Endothelial cell of umbilical vein (primary cell): ENCODE data around the gene DOCK1. TPM values are rescaled to one million over a fixed set of nuclear protein-coding genes. Genes with fewer than 3 reads are reported as not detected.

Source experiments
- BruUV-seq: library from RNA; stranded (reverse); fragments of 400-500 nt; replicated peaks from 2 replicates; lab custom pipeline; 2021; lab: Mats Ljungman, UMichigan
- CTCF ChIA-PET: fragments of 300-600, 350-600 bp; sonication (Branson Sonifier 250); formaldehyde crosslinking; loops from one replicate; lab custom pipeline; 2021; ENCODE audit warnings: antibody characterized with exemption, inconsistent platforms; lab: Charles Lee
- POLR2A ChIA-PET: fragments of 300-600, 350-600 bp; sonication (Branson Sonifier 250); formaldehyde crosslinking; loops from one replicate; lab custom pipeline; 2021; ENCODE audit warnings: antibody characterized with exemption, inconsistent platforms; lab: Charles Lee
- DNase-seq: peaks from one replicate; pipeline ENCODE4 v3.0.0-alpha.2; 2011; ENCODE audit warnings: low read depth, low spot score
- FAIRE-seq: peaks from 2 replicates; lab custom pipeline; 2011; peaks lifted over from hg19 to GRCh38; lab: Jason Lieb, UNC
- H2AFZ ChIP-seq: 2 replicates; pipeline ENCODE4 v1.6.0; 2012; ENCODE audit warnings: low read depth, low read length, control low read depth, inconsistent platforms
- H3K27ac ChIP-seq: 2 replicates; pipeline ENCODE4 v1.5.1; 2011; ENCODE audit warnings: low read depth, mild to moderate bottlenecking, control low read depth, low read length, moderate library complexity; ENCODE audit not compliant: insufficient read depth
- H3K27me3 ChIP-seq, 2 experiments: 2 replicates each; pipeline versions ENCODE4 v1.6.0 to v1.6.1; 2011; ENCODE audit warnings: low read length in 2 of 2, mixed read lengths in 1 of 2; ENCODE audit not compliant: control insufficient read depth in 2 of 2, insufficient read depth in 2 of 2
- H3K36me3 ChIP-seq, 2 experiments: 2 replicates in 1 of 2; 3 replicates in 1 of 2; pipeline ENCODE4 v1.5.1; 2011; ENCODE audit warnings: low read length in 2 of 2, mild to moderate bottlenecking in 1 of 2, moderate library complexity in 1 of 2; ENCODE audit not compliant: control insufficient read depth in 2 of 2, insufficient read depth in 2 of 2; ENCODE audit errors: extremely low read depth in 1 of 2
- H3K4me1 ChIP-seq: 3 replicates; pipeline ENCODE4 v1.5.1; 2011; ENCODE audit warnings: mild to moderate bottlenecking, low read length; ENCODE audit not compliant: control insufficient read depth, insufficient read depth; ENCODE audit errors: extremely low read depth
- H3K4me2 ChIP-seq: 2 replicates; pipeline ENCODE4 v1.6.1; 2011; ENCODE audit warnings: low read length, control low read depth, mixed read lengths; ENCODE audit not compliant: insufficient read depth
- H3K4me3 ChIP-seq, 3 experiments: fragments of 200-600 bp in 1 of 3; sonication (generic), shearing (Covaris generic) in 1 of 3; replicated peaks in 1 of 3; 2 replicates each; pipeline ENCODE4 v1.5.1; 2011 to 2016; ENCODE audit warnings: control low read depth in 3 of 3, low read length in 3 of 3, mild to moderate bottlenecking in 2 of 3, inconsistent platforms in 1 of 3, low read depth in 1 of 3, moderate library complexity in 1 of 3; ENCODE audit not compliant: insufficient read depth in 1 of 3
- H3K79me2 ChIP-seq: 2 replicates; pipeline ENCODE4 v1.6.0; 2012; ENCODE audit warnings: low read length, inconsistent platforms; ENCODE audit not compliant: control insufficient read depth, insufficient read depth
- H3K9ac ChIP-seq: replicated peaks from 2 replicates; pipeline ENCODE3; 2011; ENCODE audit warnings: low read length, control low read depth; ENCODE audit not compliant: insufficient read depth; ENCODE audit errors: extremely low read depth
- H3K9me1 ChIP-seq: replicated peaks from 3 replicates; pipeline ENCODE4 v1.6.0; 2011; ENCODE audit warnings: mild to moderate bottlenecking, low read length; ENCODE audit not compliant: control insufficient read depth, insufficient read depth; ENCODE audit errors: extremely low read depth
- H3K9me3 ChIP-seq: replicated peaks from 2 replicates; pipeline ENCODE4 v1.5.1; 2012; ENCODE audit warnings: low read length, inconsistent platforms; ENCODE audit not compliant: control insufficient read depth, insufficient read depth
- H4K20me1 ChIP-seq: replicated peaks from 2 replicates; pipeline ENCODE3; 2011; ENCODE audit warnings: mild to moderate bottlenecking, low read length; ENCODE audit not compliant: control insufficient read depth, insufficient read depth; ENCODE audit errors: extremely low read depth
- CTCF ChIP-seq, 2 donors: IDR thresholded peaks; 1 replicate in 1 of 2; 2 replicates in 1 of 2; pipeline ENCODE4 v1.5.1; 2011; ENCODE audit warnings: low read length in 2 of 2, mild to moderate bottlenecking in 2 of 2, moderate library complexity in 2 of 2, control low read depth in 1 of 2, inconsistent platforms in 1 of 2, low read depth in 1 of 2; ENCODE audit not compliant: insufficient read depth in 1 of 2; ENCODE audit errors: extremely low read depth in 1 of 2
- EZH2 ChIP-seq: IDR thresholded peaks from 2 replicates; pipeline ENCODE4 v1.6.1; 2012; ENCODE audit warnings: borderline replicate concordance, low read depth, mild to moderate bottlenecking, moderate library complexity, low read length, inconsistent platforms; ENCODE audit not compliant: severe bottlenecking
- FOS ChIP-seq: IDR thresholded peaks from 2 replicates; pipeline ENCODE4 v1.6.1; 2011; ENCODE audit warnings: mild to moderate bottlenecking, low read length, moderate library complexity, borderline replicate concordance; ENCODE audit not compliant: insufficient read depth
- GATA2 ChIP-seq: IDR thresholded peaks from 2 replicates; pipeline ENCODE4 v1.7.0; 2011; ENCODE audit warnings: low read depth, mild to moderate bottlenecking, moderate library complexity, mixed read lengths, low read length; ENCODE audit not compliant: insufficient read length, insufficient read depth
- JUN ChIP-seq: IDR thresholded peaks from 2 replicates; pipeline ENCODE4 v1.6.1; 2011; ENCODE audit warnings: borderline replicate concordance, low read depth; ENCODE audit not compliant: insufficient read length, insufficient read depth
- MYC ChIP-seq: IDR thresholded peaks from one replicate; pipeline ENCODE4 v1.6.1; 2011; ENCODE audit warnings: mild to moderate bottlenecking, low read depth, low read length
- POLR2A ChIP-seq: IDR thresholded peaks from 2 replicates; pipeline ENCODE4 v1.6.1; 2012; ENCODE audit warnings: low read depth, mild to moderate bottlenecking, control low read depth, low read length
- POLR2AphosphoS5 ChIP-seq: IDR thresholded peaks from 2 replicates; pipeline ENCODE4 v1.6.1; 2012; ENCODE audit warnings: low read depth, mild to moderate bottlenecking, control low read depth, low read length, moderate library complexity; ENCODE audit not compliant: insufficient read depth
- dilution Hi-C: fragments of 300-500 bp; cut with MboI; formaldehyde crosslinking; loops from one replicate; pipeline ENCODE4 v1.15.0; 2019; ENCODE audit warnings: low sequenced_read_pairs; ENCODE audit not compliant: extremely low pct_ligation_motif_present
- intact Hi-C: fragments of 100-400 bp; cut with micrococcal nuclease; formaldehyde crosslinking; loops from one replicate; pipeline ENCODE4 v1.10.0; 2022
- polyA plus RNA-seq, 4 experiments: library from polyadenylated mRNA; depleted of rRNA in 3 of 4; stranded (reverse) in 3 of 4; unstranded in 1 of 4; fragments of >200 nt; gene quantifications; 2 replicates each; pipeline versions ENCODE4 v1.2.1 to v1.2.3, GENCODE V29; 2011 to 2012; ENCODE audit warnings: missing spikeins in 1 of 4
- total RNA-seq: library from RNA; stranded (reverse); gene quantifications from 2 replicates; pipeline ENCODE4 v1.2.3, GENCODE V29; 2021
- TF ChIP-seq, protein P1 (sequence below): IDR thresholded peaks from 2 replicates; pipeline ENCODE4 v1.6.1; 2011; ENCODE audit not compliant: insufficient read depth, insufficient read length

Gene DOCK1
- total and polyA plus RNA-seq, 2 donors (not counting 3 experiments of a cell fraction or from before 2014, with no cell fraction given) = 22.5 to 83.1 TPM

DNA sequence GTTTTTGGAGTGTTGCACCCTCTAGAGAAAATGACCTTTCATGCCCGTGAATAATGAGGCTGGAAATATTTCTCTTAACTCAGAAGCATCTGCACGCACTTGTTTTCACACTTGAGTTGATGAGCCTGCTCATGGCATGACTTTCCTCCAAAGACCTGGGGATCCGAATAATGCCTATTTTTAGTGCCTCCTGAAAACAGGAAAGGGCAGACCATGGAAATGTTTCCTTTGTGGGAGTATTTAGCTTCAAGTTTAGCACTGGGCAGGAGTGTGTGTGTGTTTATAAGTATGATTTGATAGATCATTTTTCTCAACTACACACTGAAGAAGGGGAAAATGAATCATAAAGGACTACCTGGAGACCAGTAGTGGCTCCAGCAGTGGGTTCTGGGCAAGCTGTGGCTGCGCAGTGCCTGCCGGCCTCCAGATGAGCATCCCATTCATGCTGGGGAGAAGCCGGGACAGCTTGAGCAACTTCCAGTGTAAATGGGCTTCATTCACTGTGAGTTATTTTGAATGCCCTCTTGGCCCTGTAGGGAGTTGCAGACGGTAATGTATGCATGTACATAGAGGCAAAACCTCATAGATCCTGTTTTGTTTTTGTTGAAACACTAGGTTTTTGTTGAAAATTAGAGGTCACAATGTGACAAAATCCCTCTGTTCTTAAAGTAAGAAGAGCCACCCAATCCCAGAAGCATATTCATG lies 408.9 kb downstream of the DOCK1 start:
- BruUV-seq = no TSS peak

More for the DNA sequence above, 408.9 kb downstream of the DOCK1 start:
- CTCF ChIA-PET = no interaction called here
- FAIRE-seq = peak; percentile 38
- peak; percentile 82 for DNase-seq
- Histone ChIP-seq H3K27ac (no peak overlapping the region), H2AFZ (no peak overlapping the region), H3K4me1 (peaks cover 2% of the 10 kb centered on the region), H4K20me1 (no peaks in the 10 kb centered on the region), H3K9me3 (no peaks in the 10 kb centered on the region), H3K9ac (no peak overlapping the region), H3K27me3 (no peaks in the 10 kb centered on the region), H3K9me1 (no peaks in the 10 kb centered on the region), H3K36me3 (no peaks in the 10 kb centered on the region), H3K4me3 (no peak overlapping the region), H3K79me2 (no peaks in the 10 kb centered on the region), H3K4me2 (no peak overlapping the region)
- TF ChIP-seq EZH2 (no peak), JUN (no peak), FOS (no peak), CTCF (IDR thresholded peaks at IDR 0.05; ENCODE audit: extremely low read depth in 1 of 2, insufficient read depth in 1 of 2, low read depth in 1 of 2, low read length in 2 of 2) (no peak), POLR2A (no peak), MYC (no peak), GATA2 (no peak), POLR2AphosphoS5 (no peak)
- TF ChIP-seq, protein P1, sequence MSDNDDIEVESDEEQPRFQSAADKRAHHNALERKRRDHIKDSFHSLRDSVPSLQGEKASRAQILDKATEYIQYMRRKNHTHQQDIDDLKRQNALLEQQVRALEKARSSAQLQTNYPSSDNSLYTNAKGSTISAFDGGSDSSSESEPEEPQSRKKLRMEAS = no peak
- dilution Hi-C loops (no loop called here), intact Hi-C loops (no loop called here)
- POLR2A ChIA-PET = no interaction called here
